GM18868 (cell line): ENCODE data around the gene AKAP17A.

Experiments used
- ATAC-seq: cut with Tn5 transposase; IDR thresholded peaks from one replicate; pipeline ENCODE4 v1.9.1; 2021; ENCODE audit warnings: mild to moderate bottlenecking, moderate library complexity; ENCODE audit not compliant: unreplicated experiment

AKAP17A gene

GRCh38 chrX:1582686-1583437 is 8.5 kb upstream of the AKAP17A start:
- peak; percentile 90 for ATAC-seq

- no peak for ATAC-seq
Measured at GRCh38 chrX:1584237-1585011, 7.0 kb upstream of the AKAP17A start.

- ATAC-seq, result no peak
Measured at GRCh38 chrX:1587161-1587560, 4.2 kb upstream of the AKAP17A start.

- no peak for ATAC-seq
Measured at GRCh38 chrX:1589356-1590130, 1.9 kb upstream of the AKAP17A start.

- no peak for ATAC-seq
Measured at GRCh38 chrX:1591863-1592469, 562 bp downstream of the AKAP17A start.

GRCh38 chrX:1592470-1593142 is 1.2 kb downstream of the AKAP17A start:
- ATAC-seq, result peak; percentile 26

- ATAC-seq, result no peak
Measured at GRCh38 chrX:1593286-1594271, 2.2 kb downstream of the AKAP17A start.

GRCh38 chrX:1595711-1596060 is 4.3 kb downstream of the AKAP17A start:
- ATAC-seq, result no peak

- no peak for ATAC-seq
Measured at GRCh38 chrX:1596676-1597344, 5.4 kb downstream of the AKAP17A start.

GRCh38 chrX:1597345-1598020 is 6.1 kb downstream of the AKAP17A start:
- no peak for ATAC-seq

- no peak for ATAC-seq
Measured at GRCh38 chrX:1598021-1598875, 6.8 kb downstream of the AKAP17A start.

- ATAC-seq, result no peak
Measured at GRCh38 chrX:1598876-1599790, 7.7 kb downstream of the AKAP17A start.

- no peak for ATAC-seq
Measured at GRCh38 chrX:1599791-1600405, 8.5 kb downstream of the AKAP17A start.

- no peak for ATAC-seq
Measured at GRCh38 chrX:1600406-1601050, 9.1 kb downstream of the AKAP17A start.

GRCh38 chrX:1601051-1601767 is 9.8 kb downstream of the AKAP17A start:
- no peak for ATAC-seq
